Suprapubic skin (tissue), 4 donors: ENCODE data around the gene POLR2L. TPM values are rescaled to one million over a fixed set of nuclear protein-coding genes. Genes with fewer than 3 reads are reported as not detected.
A peak's percentile ranks its signal among the peaks of the same experiment; 100 is the strongest.

ENCODE experiments used
- DNase-seq, 2 donors: peaks; one replicate each; pipeline ENCODE4 v3.0.0-alpha.2; 2019; ENCODE audit warnings: low spot score in 2 of 2
- H3K27ac ChIP-seq: fragments of 200-600 bp; sonication (generic); one replicate; pipeline ENCODE4 v1.5.1; 2019
- H3K27me3 ChIP-seq: fragments of 200-600 bp; sonication (generic); one replicate; pipeline ENCODE4 v1.5.1; 2019
- H3K36me3 ChIP-seq: fragments of 200-600 bp; sonication (generic); one replicate; pipeline ENCODE4 v1.5.1; 2019
- H3K4me1 ChIP-seq: fragments of 200-600 bp; sonication (generic); one replicate; pipeline ENCODE4 v1.5.1; 2019
- H3K4me3 ChIP-seq: fragments of 200-600 bp; sonication (generic); one replicate; pipeline ENCODE4 v1.5.1; 2019; ENCODE audit warnings: mild to moderate bottlenecking
- H3K9me3 ChIP-seq: fragments of 200-600 bp; sonication (generic); one replicate; pipeline ENCODE4 v1.5.1; 2019
- CTCF ChIP-seq, 2 donors: fragments of 200-600 bp in 1 of 2; fragments of 450-650 bp in 1 of 2; sonication (generic) in 1 of 2; IDR thresholded peaks; one replicate each; pipeline ENCODE4 v1.5.1; 2016 to 2019; ENCODE audit warnings: antibody characterized with exemption in 2 of 2, mild to moderate bottlenecking in 1 of 2, moderate library complexity in 1 of 2
- EP300 ChIP-seq: sonication (generic); formaldehyde crosslinking; IDR thresholded peaks from one replicate; pipeline ENCODE4 v1.6.1; 2017; ENCODE audit warnings: antibody characterized with exemption
- POLR2A ChIP-seq, 2 donors: fragments of 450-650 bp; IDR thresholded peaks; one replicate each; pipeline ENCODE4 v1.6.1; 2017; ENCODE audit warnings: antibody characterized with exemption in 2 of 2, mild to moderate bottlenecking in 2 of 2, moderate library complexity in 2 of 2
- POLR2AphosphoS5 ChIP-seq, 3 donors: sonication (generic); formaldehyde crosslinking; IDR thresholded peaks; one replicate each; pipeline ENCODE4 v1.6.1; 2017; ENCODE audit warnings: antibody characterized with exemption in 3 of 3
- WGBS: methylation state at CpG from one replicate; pipeline ENCODE4 v1.1.5; 2018; 5-methylcytosine and 5-hydroxymethylcytosine counted together
- total RNA-seq, 4 donors: library from RNA; depleted of rRNA; stranded (reverse); fragments of >200 nt; gene quantifications; one replicate each; pipeline ENCODE4 v1.1.0, GENCODE V29; 2016

The POLR2L gene
- total RNA-seq, 4 donors from 2014 or later, result 31.1 to 76.4 (median 56.4) TPM

- peaks cover 90% of the 10 kb centered on the region for H3K4me1 ChIP-seq
- H3K36me3 ChIP-seq, result peaks cover 7% of the 10 kb centered on the region
- peaks cover 13% of the 10 kb centered on the region for H3K27me3 ChIP-seq
- TF ChIP-seq CTCF (IDR thresholded peaks at IDR 0.05) (no peak), POLR2A (IDR thresholded peaks at IDR 0.05) (no peak), EP300 (no peak), POLR2AphosphoS5 (IDR thresholded peaks at IDR 0.05) (no peak)
- WGBS, result 0% methylated on average over 1 of the region's 39 CpGs
- no peak for DNase-seq
- no peaks in the 10 kb centered on the region for H3K9me3 ChIP-seq
- peak overlapping the region; percentile 43 for H3K27ac ChIP-seq
- peak overlapping the region; percentile 45 for H3K4me3 ChIP-seq
These were observed 12.5 kb downstream of the POLR2L start for GRCh38 chr11:829847-830294.

GRCh38 chr11:829176-829846, 13.0 kb downstream of the POLR2L start:
- H3K27me3 ChIP-seq, result peaks cover 13% of the 10 kb centered on the region
- H3K4me3 ChIP-seq, result peak overlapping the region; percentile 45
- H3K4me1 ChIP-seq, result peaks cover 88% of the 10 kb centered on the region
- no peak for DNase-seq
- H3K27ac ChIP-seq, result peak overlapping the region; percentile 43
- peaks cover 13% of the 10 kb centered on the region for H3K36me3 ChIP-seq
- TF ChIP-seq EP300 (no peak), CTCF (IDR thresholded peaks at IDR 0.05) (no peak), POLR2AphosphoS5 (IDR thresholded peaks at IDR 0.05) (no peak), POLR2A (IDR thresholded peaks at IDR 0.05) (no peak)
- H3K9me3 ChIP-seq, result no peaks in the 10 kb centered on the region
- WGBS, result 26% methylated on average over 10 of the region's 40 CpGs

- H3K9me3 ChIP-seq, result no peaks in the 10 kb centered on the region
- peaks cover 19% of the 10 kb centered on the region for H3K36me3 ChIP-seq
- WGBS, result 100% methylated on average over 6 of the region's 21 CpGs
- no peak for TF ChIP-seq POLR2AphosphoS5 (IDR thresholded peaks at IDR 0.05)
- TF ChIP-seq CTCF (IDR thresholded peaks at IDR 0.05), result no peak
- TF ChIP-seq EP300, result no peak
- no peak for TF ChIP-seq POLR2A (IDR thresholded peaks at IDR 0.05)
- H3K27me3 ChIP-seq, result peaks cover 13% of the 10 kb centered on the region
- H3K4me3 ChIP-seq, result peak overlapping the region; percentile 45
- no peak for DNase-seq
- H3K4me1 ChIP-seq, result peaks cover 82% of the 10 kb centered on the region
- peak overlapping the region; percentile 43 for H3K27ac ChIP-seq
These were observed 13.7 kb downstream of the POLR2L start for GRCh38 chr11:828506-829175.

GRCh38 chr11:827897-828192, 14.5 kb downstream of the POLR2L start, which contains the start of gene CRACR2B:
TSS of gene CRACR2B (plus strand) at chr11:827919. CDS start at chr11:828608, 689 bp downstream.
- no peaks in the 10 kb centered on the region for H3K9me3 ChIP-seq
- peak within 1 kb of the TSS; percentile 66 for H3K27ac ChIP-seq
- H3K4me1 ChIP-seq, result peaks cover 75% of the 10 kb centered on the region
- TF ChIP-seq EP300, result no peak
- TF ChIP-seq POLR2AphosphoS5 (IDR thresholded peaks at IDR 0.05), result no peak
- no peak for TF ChIP-seq POLR2A (IDR thresholded peaks at IDR 0.05)
- no peak for TF ChIP-seq CTCF (IDR thresholded peaks at IDR 0.05)
- DNase-seq, result no peak
- peaks cover 27% of the 10 kb centered on the region for H3K36me3 ChIP-seq
- H3K27me3 ChIP-seq, result peaks cover 13% of the 10 kb centered on the region
- H3K4me3 ChIP-seq, result peak within 1 kb of the TSS; percentile 53
- WGBS, result 39% methylated on average over 2 of the region's 5 CpGs

GRCh38 chr11:827146-827896, 15.0 kb downstream of the POLR2L start:
- Histone ChIP-seq H3K4me3 (peak overlapping the region; percentile 53), H3K9me3 (no peaks in the 10 kb centered on the region), H3K27ac (peak overlapping the region; percentile 66), H3K36me3 (peaks cover 30% of the 10 kb centered on the region), H3K4me1 (peaks cover 74% of the 10 kb centered on the region), H3K27me3 (peaks cover 13% of the 10 kb centered on the region)
- WGBS, result 18% methylated on average over 12 of the region's 66 CpGs
- DNase-seq, result no peak
- no peak for TF ChIP-seq CTCF (IDR thresholded peaks at IDR 0.05)
- no peak for TF ChIP-seq POLR2A (IDR thresholded peaks at IDR 0.05)
- TF ChIP-seq POLR2AphosphoS5 (IDR thresholded peaks at IDR 0.05), result no peak
- no peak for TF ChIP-seq EP300
